Bronchial epithelial cell (primary cell): ENCODE measurements around the gene L3MBTL3. TPM values are rescaled to one million over a fixed set of nuclear protein-coding genes. Genes with fewer than 3 reads are reported as not detected.

Experiments used
- DNase-seq: peaks from one replicate; pipeline ENCODE4 v3.0.0-alpha.2; 2010; ENCODE audit warnings: low read depth
- FAIRE-seq: peaks from 2 replicates; lab custom pipeline; 2011; peaks lifted over from hg19 to GRCh38; lab: Jason Lieb, UNC
- H3K27me3 ChIP-seq: 2 replicates; pipeline ENCODE4 v1.5.1; 2011; ENCODE audit warnings: low read length; ENCODE audit not compliant: control insufficient read depth, insufficient read depth
- H3K36me3 ChIP-seq: 2 replicates; pipeline ENCODE4 v1.5.1; 2011; ENCODE audit warnings: low read length; ENCODE audit not compliant: control insufficient read depth, insufficient read depth
- H3K4me3 ChIP-seq: 2 replicates; pipeline ENCODE4 v1.5.1; 2011; ENCODE audit warnings: mild to moderate bottlenecking, low read depth, low read length, control low read depth
- CTCF ChIP-seq: IDR thresholded peaks from 2 replicates; pipeline ENCODE4 v1.5.1; 2011; ENCODE audit warnings: mild to moderate bottlenecking, moderate library complexity, low read length, control low read depth, inconsistent platforms; ENCODE audit not compliant: insufficient read depth, severe bottlenecking
- total RNA-seq: library from RNA; depleted of rRNA; stranded (reverse); fragments of >200 nt; gene quantifications from 2 replicates; pipeline ENCODE4 v1.2.1, GENCODE V29; 2014

L3MBTL3 gene
- total RNA-seq, 1 donor from 2014 or later, result 12.1 TPM

- H3K4me3 ChIP-seq, result peak overlapping the region; percentile 90
Observed at GRCh38 chr6:130018744-130019325, 454 bp downstream of the L3MBTL3 start.

GRCh38 chr6:130019326-130020072 is 1.1 kb downstream of the L3MBTL3 start:
- no peak for FAIRE-seq
- no peak for DNase-seq
- Histone ChIP-seq H3K27me3 (no peaks in the 10 kb centered on the region), H3K4me3 (peak overlapping the region; percentile 90), H3K36me3 (no peaks in the 10 kb centered on the region)
- TF ChIP-seq CTCF, result no peak

More at GRCh38 chr6:130018744-130019325, 454 bp downstream of the L3MBTL3 start:
- FAIRE-seq (no peak), DNase-seq (no peak)
- Histone ChIP-seq H3K36me3 (no peaks in the 10 kb centered on the region), H3K27me3 (no peaks in the 10 kb centered on the region)
- no peak for TF ChIP-seq CTCF

GRCh38 chr6:130020073-130020906 is 1.9 kb downstream of the L3MBTL3 start:
- Histone ChIP-seq H3K36me3 (no peaks in the 10 kb centered on the region), H3K4me3 (peak overlapping the region; percentile 90), H3K27me3 (no peaks in the 10 kb centered on the region)
- TF ChIP-seq CTCF, result no peak
- FAIRE-seq (no peak), DNase-seq (no peak)

- Histone ChIP-seq H3K27me3 (no peaks in the 10 kb centered on the region), H3K4me3 (peak overlapping the region; percentile 90), H3K36me3 (no peaks in the 10 kb centered on the region)
- peak; percentile 85 for TF ChIP-seq CTCF
- DNase-seq, result peak; percentile 82
- FAIRE-seq, result peak; percentile 80
Observed at GRCh38 chr6:130020907-130021629, 2.7 kb downstream of the L3MBTL3 start.

GRCh38 chr6:130026859-130027258 is 8.5 kb downstream of the L3MBTL3 start:
- DNase-seq, result no peak
- Histone ChIP-seq H3K4me3 (no peak overlapping the region), H3K27me3 (no peaks in the 10 kb centered on the region), H3K36me3 (no peaks in the 10 kb centered on the region)
- FAIRE-seq, result no peak
- TF ChIP-seq CTCF, result no peak
